ENCODE measurements around the gene HEMK1.

The HEMK1 gene

GRCh38 chr3:50604110-50604621, 34.8 kb downstream of the HEMK1 start:
- peak overlapping the region; percentile 100; the same call in 1 of the 2 replicates for H3K27ac ChIP-seq

GRCh38 chr3:50604628-50605588, 35.6 kb downstream of the HEMK1 start:
- H3K27ac ChIP-seq = peak overlapping the region; percentile 68

More at GRCh38 chr3:50604110-50604621, 34.8 kb downstream of the HEMK1 start:
- no peak for TF ChIP-seq CTCF (conservative IDR thresholded peaks at IDR 0.05)

GRCh38 chr3:50605901-50606326, 36.6 kb downstream of the HEMK1 start:
- TF ChIP-seq CTCF (conservative IDR thresholded peaks at IDR 0.05) = no peak
- H3K27ac ChIP-seq = peak overlapping the region; percentile 68

More at GRCh38 chr3:50604628-50605588, 35.6 kb downstream of the HEMK1 start:
- no peak for TF ChIP-seq CTCF (conservative IDR thresholded peaks at IDR 0.05)

- TF ChIP-seq CTCF (conservative IDR thresholded peaks at IDR 0.05) = no peak
These were observed 37.3 kb downstream of the HEMK1 start for GRCh38 chr3:50606596-50606995.

GRCh38 chr3:50607271-50608091, 38.2 kb downstream of the HEMK1 start:
- no peak for TF ChIP-seq CTCF (conservative IDR thresholded peaks at IDR 0.05)
- peak overlapping the region; percentile 68; the same call in 1 of the 2 replicates for H3K27ac ChIP-seq

More at GRCh38 chr3:50606596-50606995, 37.3 kb downstream of the HEMK1 start:
- peak overlapping the region; percentile 68 for H3K27ac ChIP-seq

- TF ChIP-seq CTCF (conservative IDR thresholded peaks at IDR 0.05) = no peak
- no peak overlapping the region for H3K27ac ChIP-seq
These were observed 39.0 kb downstream of the HEMK1 start for GRCh38 chr3:50608278-50608677.
